Rectal smooth muscle tissue (tissue), 1 donor: ENCODE measurements around the gene HNRNPUL1.

ENCODE experiments used
- H3K27ac ChIP-seq: one replicate; pipeline ENCODE4 v1.7.0; 2013; ENCODE audit warnings: low read depth, low read length, inconsistent platforms
- H3K27me3 ChIP-seq: one replicate; pipeline ENCODE4 v1.7.0; 2013; ENCODE audit warnings: low read length; ENCODE audit not compliant: control insufficient read depth, insufficient read depth
- H3K36me3 ChIP-seq: one replicate; pipeline ENCODE4 v1.7.0; 2013; ENCODE audit warnings: low read length; ENCODE audit not compliant: control insufficient read depth, insufficient read depth
- H3K4me1 ChIP-seq: one replicate; pipeline ENCODE4 v1.7.0; 2013; ENCODE audit warnings: low read length; ENCODE audit not compliant: control insufficient read depth, insufficient read depth
- H3K4me3 ChIP-seq: one replicate; pipeline ENCODE4 v1.7.0; 2013; ENCODE audit warnings: low read length
- H3K9ac ChIP-seq: one replicate; pipeline ENCODE4 v1.7.0; 2013; ENCODE audit warnings: low read length

HNRNPUL1 gene

DNA sequence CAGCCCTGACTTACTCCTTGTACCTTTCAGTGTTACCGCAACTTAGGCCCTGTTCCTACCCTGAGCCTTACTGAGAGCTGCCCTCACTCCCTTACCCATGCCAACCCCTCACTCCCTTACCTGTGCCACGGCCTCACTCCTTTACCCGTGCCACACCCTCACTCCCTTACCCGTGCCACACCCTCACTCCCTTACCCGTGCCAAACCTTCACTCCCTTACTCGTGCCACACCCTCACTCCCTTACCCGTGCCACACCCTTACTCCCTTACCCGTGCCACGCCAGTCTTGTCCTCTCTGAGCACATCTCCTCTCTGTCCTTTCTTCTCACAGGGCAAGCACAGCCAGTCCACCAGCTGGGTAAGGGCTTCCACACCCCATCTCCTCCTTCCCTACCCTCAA is 24.8 kb upstream of the HNRNPUL1 start:
- Histone ChIP-seq H3K36me3 (peaks cover 46% of the 10 kb centered on the region), H3K27ac (no peak overlapping the region), H3K9ac (no peak overlapping the region), H3K4me1 (no peaks in the 10 kb centered on the region), H3K27me3 (no peaks in the 10 kb centered on the region), H3K4me3 (no peak overlapping the region)

DNA sequence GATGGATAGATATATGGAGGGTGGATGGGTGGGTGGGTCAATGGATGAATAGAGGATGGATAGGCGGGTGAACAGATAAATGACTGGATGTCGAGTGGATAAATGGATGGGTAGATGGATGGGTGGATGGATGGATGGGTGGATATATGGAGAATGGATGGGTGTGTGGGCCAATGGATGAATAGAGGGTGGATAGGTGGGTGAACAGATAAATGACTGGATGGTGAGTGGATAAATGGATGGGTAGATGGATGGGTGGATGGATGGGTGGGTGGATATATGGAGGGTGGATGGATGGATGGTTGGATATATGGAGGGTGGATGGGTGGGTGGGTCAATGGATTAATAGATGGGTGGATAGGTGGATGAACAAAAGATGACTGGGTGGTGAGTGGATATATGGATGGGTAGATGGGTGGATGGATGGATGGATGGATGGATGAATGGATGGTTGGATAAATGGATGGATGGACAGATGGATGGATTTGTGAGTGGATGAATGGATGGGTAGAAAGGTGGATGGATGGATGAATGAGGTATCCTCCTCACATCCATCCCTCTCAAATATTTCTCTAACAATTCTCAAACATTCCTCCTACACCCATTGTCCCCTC is 24.1 kb upstream of the HNRNPUL1 start:
- H3K4me3 ChIP-seq: no peak overlapping the region
- no peak overlapping the region for H3K27ac ChIP-seq
- H3K36me3 ChIP-seq: peaks cover 46% of the 10 kb centered on the region
- no peaks in the 10 kb centered on the region for H3K27me3 ChIP-seq
- no peaks in the 10 kb centered on the region for H3K4me1 ChIP-seq
- H3K9ac ChIP-seq: no peak overlapping the region

DNA sequence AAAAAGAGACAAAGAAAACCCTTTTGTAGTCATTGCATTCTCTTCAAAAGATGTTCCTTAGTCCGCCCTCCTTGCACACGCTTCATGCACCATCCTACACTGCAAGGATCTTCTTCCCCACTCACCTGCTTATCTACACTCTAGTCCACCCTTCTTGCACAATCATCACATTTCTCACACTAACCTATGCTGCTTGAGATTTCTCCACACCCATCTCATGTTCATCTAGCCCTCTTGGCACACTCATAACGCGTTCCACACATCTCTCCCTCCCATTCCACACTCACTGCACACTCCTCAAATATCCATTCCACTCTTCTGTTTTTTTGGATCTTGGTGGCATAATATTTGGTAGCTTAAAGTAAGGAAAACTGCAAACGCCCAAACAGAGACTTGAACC is 22.3 kb upstream of the HNRNPUL1 start:
- Histone ChIP-seq H3K36me3 (peaks cover 44% of the 10 kb centered on the region), H3K9ac (no peak overlapping the region)

DNA sequence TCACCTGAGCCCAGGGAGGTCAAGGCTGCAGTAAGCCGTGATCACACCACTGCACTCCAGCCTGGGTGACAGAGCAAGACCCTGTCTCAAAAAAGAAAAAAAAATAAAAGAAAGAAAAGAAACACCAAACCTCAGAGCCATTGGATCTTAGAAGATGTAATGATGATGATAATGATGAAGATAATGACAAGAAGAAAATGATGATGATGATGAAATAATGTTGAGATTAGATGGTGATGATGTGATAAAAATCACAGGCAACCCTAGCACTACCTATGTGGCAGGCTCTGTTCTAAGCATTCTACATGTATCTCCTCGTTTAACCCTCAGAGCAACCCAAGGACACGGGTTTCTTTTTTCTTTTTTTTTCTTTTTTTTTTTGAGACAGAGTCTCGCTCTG is 20.1 kb upstream of the HNRNPUL1 start:
- H3K4me1 ChIP-seq: no peaks in the 10 kb centered on the region
- H3K27me3 ChIP-seq: no peaks in the 10 kb centered on the region
- H3K4me3 ChIP-seq: no peak overlapping the region
- H3K36me3 ChIP-seq: peaks cover 31% of the 10 kb centered on the region
- H3K9ac ChIP-seq: no peak overlapping the region
- no peak overlapping the region for H3K27ac ChIP-seq

More for the DNA sequence above, 22.3 kb upstream of the HNRNPUL1 start:
- Histone ChIP-seq H3K4me1 (no peaks in the 10 kb centered on the region), H3K27me3 (no peaks in the 10 kb centered on the region), H3K4me3 (no peak overlapping the region), H3K27ac (no peak overlapping the region)

DNA sequence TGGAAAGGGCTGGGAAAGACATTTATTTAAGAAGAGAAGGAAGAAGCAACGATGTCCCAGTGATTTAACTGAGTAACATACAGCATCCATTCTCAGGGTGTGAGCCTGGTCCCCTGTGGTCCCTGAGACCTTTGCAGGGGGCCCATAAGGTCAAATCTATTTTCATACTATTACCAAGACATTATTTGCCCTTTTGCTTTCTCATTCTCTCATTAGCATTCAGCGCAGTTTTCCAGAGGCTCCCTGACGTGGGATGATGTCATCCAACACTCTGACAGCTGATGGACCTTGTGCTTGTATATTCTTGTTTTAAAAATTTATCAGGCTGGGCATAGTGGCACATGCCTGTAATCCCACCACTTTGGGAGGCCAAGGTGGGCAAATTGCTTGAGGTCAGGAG is 18.3 kb upstream of the HNRNPUL1 start:
- H3K27me3 ChIP-seq: no peaks in the 10 kb centered on the region
- H3K36me3 ChIP-seq: peaks cover 24% of the 10 kb centered on the region
- no peaks in the 10 kb centered on the region for H3K4me1 ChIP-seq
- no peak overlapping the region for H3K9ac ChIP-seq
- no peak overlapping the region for H3K4me3 ChIP-seq
- no peak overlapping the region for H3K27ac ChIP-seq

DNA sequence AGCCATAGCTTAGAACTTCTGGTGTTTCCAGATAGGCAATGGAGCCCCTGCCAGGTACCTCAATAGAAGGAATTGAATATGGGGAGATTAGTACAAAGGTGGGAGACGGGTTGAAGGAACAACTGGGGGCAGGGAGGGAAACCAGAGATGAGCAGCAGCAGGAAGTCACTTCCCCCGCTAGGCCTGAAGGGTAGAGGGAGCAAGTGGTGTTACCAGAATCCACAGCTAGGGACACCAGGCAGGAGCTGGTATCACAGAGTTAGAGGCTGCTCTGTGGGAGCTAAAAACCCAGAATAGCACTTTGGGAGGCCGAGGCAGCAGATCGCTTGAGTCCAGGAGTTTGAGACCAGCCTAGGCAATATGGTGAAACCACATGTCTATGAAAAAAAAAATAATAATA is 15.3 kb upstream of the HNRNPUL1 start:
- H3K9ac ChIP-seq: no peak overlapping the region
- H3K4me3 ChIP-seq: no peak overlapping the region
- peaks cover 25% of the 10 kb centered on the region for H3K36me3 ChIP-seq

DNA sequence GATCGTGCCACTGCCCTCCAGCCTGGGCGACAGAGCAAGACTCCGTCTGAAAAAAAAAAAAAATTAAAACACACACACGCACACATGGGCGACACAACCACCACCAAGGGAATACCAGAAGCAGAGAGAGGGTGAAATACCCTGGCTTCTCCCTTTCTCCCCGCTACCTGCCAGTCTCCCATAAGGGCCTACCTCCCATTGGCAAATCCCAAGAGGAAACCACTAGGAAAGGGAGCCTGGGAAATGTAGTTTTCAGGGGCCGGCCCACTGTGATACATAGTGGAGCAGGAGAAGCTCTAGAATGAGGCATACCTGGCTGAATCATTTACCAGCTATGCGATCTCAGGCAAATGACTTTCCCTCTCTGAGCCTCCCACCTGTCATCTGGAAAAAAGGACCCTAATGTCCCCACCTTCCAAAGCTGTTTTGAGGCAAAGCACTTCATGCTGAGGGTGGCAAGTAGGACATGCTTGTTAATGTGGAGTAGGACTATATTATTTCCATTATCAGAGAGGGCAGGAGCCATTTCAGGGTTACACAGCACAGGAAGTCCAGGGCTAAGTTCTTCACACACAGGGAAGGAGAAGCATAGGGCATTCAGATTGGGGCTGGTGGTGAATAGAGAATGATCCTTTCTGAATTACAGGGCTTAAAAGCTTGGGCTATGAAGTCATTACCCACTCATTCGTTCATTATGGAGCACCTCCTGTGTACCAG is 14.3 kb upstream of the HNRNPUL1 start:
- H3K9ac ChIP-seq: no peak overlapping the region
- no peaks in the 10 kb centered on the region for H3K27me3 ChIP-seq
- no peak overlapping the region for H3K4me3 ChIP-seq
- H3K27ac ChIP-seq: no peak overlapping the region
- no peaks in the 10 kb centered on the region for H3K4me1 ChIP-seq
- H3K36me3 ChIP-seq: peaks cover 27% of the 10 kb centered on the region

More for the DNA sequence above, 15.3 kb upstream of the HNRNPUL1 start:
- Histone ChIP-seq H3K4me1 (no peaks in the 10 kb centered on the region), H3K27me3 (no peaks in the 10 kb centered on the region), H3K27ac (no peak overlapping the region)

DNA sequence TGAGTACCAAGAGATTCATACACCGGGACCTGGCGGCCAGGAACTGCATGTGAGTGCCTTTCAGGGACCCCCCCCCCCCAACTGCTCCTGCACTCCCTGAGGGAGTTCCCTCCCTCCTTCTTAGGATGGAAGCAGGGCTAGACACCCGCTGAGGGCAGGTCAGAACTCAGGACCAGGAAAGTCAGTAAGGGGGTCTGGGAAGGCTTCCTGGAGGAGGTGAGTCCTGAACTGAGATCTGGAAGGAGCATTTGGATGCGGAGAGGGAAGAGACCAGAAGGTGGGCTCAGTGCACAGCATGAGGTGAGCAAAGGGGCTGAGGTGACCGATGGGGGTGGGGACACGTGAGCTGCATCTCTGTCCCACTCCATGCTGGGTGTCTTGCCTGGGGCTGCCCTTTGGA is 10.5 kb upstream of the HNRNPUL1 start:
- H3K4me3 ChIP-seq: no peak overlapping the region
- peaks cover 39% of the 10 kb centered on the region for H3K36me3 ChIP-seq
- no peak overlapping the region for H3K27ac ChIP-seq
- H3K27me3 ChIP-seq: no peaks in the 10 kb centered on the region
- no peaks in the 10 kb centered on the region for H3K4me1 ChIP-seq
- H3K9ac ChIP-seq: no peak overlapping the region

DNA sequence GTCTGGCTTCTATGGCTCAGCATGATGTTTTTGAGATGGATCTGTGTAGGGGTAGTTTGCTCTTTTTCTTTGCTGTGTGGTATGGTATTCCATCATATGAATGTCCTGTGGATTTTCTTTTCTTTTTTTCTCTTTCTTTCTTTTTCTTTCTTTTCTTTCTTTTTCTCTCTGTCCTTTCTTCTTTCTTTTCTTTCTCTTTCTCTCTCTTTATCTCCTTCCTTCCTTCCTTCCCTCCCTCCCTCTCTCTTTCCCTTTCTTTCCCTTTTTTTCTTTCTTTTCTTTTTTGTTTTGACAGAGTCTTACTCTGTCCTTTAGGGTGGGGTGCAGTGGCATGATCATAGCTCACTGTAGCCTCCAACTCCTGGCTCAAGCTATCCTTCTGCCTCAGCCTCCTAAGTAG is 9.0 kb upstream of the HNRNPUL1 start:
- H3K27me3 ChIP-seq: no peaks in the 10 kb centered on the region
- H3K4me1 ChIP-seq: no peaks in the 10 kb centered on the region
- no peak overlapping the region for H3K27ac ChIP-seq
- H3K36me3 ChIP-seq: peaks cover 34% of the 10 kb centered on the region
- no peak overlapping the region for H3K4me3 ChIP-seq
- no peak overlapping the region for H3K9ac ChIP-seq

DNA sequence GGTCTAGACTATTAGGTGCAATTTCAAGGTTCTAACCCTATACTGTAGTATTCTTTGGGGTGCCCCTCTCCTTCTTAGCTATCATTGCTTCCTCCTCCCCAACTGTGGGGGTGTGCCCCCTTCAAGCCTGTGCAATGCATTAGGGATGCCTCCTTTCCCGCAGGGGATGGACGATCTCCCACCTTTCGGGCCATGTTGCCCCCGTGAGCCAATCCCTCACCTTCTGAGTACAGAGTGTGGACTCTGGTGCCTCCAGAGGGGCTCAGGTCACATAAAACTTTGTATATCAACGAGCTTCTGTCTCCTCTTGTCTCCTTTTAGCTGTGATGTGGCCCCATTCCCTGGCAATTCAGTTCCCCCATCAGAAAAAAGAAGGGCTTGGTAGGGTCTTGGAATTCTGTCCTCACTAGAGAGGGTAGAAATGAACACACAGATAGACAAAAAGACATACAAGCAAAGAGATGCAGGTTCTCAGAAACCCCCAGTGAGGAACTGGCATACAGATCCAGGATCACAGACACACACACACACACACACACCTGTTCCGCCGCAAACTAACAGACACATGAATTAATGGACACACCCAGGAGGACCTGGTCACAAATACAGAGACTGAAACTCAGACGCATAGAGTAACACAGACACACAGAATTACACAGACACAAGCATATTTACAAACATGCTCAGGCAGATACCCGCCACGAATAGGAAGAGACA is 2.5 kb upstream of the HNRNPUL1 start:
- Histone ChIP-seq H3K4me3 (peak overlapping the region; percentile 74), H3K36me3 (peaks cover 11% of the 10 kb centered on the region), H3K9ac (peak overlapping the region; percentile 45), H3K27ac (peak overlapping the region; percentile 94), H3K4me1 (peaks cover 9% of the 10 kb centered on the region), H3K27me3 (no peaks in the 10 kb centered on the region)

DNA sequence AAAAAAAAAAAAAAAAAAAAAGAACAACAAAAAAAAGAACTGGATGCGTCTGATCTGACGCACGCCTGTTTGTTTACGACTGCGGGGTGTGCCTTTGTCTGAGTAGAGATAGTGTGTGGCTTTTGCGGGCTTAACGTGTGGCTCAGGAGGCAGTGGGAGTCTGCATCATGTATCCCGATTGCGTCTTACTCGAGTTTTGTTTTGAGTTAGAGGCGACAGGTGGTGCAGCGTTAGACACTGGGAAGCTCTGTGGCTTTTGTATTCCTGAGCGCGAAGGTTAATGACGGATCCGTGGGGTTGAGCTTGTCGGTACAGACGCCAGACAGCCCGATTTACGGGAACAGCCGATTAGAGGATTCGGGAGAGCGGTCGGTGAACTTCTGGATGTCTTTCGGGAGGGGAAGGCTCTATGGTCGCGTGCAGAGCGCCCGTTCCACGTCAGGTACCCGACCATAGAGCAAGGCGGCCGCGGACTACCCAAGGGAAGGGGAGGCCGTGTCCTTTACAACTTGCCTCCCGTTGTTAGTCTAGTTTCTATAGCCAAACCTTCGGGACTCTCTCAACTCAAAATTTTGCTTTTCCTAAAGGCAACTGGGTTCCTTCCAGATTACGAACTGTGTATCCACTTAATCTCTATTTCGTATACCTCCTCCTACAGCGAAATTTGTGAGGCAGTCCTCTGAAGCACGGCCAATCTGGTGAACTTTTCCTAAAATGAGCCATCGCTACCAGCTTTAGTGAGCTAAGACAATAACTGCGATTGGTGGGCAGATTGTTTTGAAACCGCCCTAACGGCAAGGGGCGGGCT is 926 bp upstream of the HNRNPUL1 start:
- H3K27ac ChIP-seq: peak overlapping the region; percentile 94
- H3K27me3 ChIP-seq: no peaks in the 10 kb centered on the region
- peak overlapping the region; percentile 74 for H3K4me3 ChIP-seq
- peak overlapping the region; percentile 60 for H3K9ac ChIP-seq
- peaks cover 9% of the 10 kb centered on the region for H3K36me3 ChIP-seq
- peaks cover 16% of the 10 kb centered on the region for H3K4me1 ChIP-seq
